GM18861 (cell line): Measurements from ENCODE around the gene ZNF282.

Experiments used
- ATAC-seq: cut with Tn5 transposase; IDR thresholded peaks from one replicate; pipeline ENCODE4 v1.9.1; 2021; ENCODE audit not compliant: unreplicated experiment

The ZNF282 gene

GRCh38 chr7:149195180-149196150, at the start of gene ZNF282:
Gene ZNF282 (plus strand): TSS chr7:149195546. CDS start chr7:149195590, 44 bp downstream.
- ATAC-seq = peak; percentile 87

DNA sequence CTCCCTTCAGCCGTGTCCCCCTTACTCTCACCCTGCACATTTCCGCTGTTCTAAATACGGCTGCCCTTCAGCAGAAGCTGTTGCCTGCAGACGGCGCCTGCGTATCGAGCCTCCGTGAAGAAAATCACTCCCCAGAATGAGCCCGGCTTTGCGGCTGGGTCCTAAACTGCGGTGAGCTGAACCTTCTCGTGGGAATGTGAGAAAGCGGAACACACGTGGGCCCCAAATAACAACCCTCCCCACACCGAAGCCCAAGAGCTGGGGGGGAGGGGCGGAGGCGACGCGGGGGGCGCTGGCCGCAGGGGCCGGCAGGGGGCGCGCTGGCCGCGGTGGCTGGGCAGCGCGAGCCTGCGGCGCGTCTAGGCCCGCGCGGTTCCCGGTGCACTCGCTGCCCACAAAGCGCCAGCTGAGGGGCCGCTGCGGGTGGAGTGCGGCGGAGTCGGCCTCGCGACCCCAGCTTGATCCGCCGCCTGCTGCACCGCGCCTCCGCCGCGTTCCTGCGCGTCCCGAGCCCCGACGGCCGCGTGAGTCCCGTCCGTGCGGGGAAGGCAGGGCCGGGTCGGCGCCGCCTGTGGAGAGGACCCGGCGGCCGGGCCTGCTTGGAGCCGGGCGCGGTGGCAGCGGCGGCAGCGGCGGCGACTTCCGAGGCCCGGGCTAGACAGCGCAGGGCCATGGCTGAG, 48.1 kb upstream of the ZNF282 start, which contains the start of gene ZNF398:
TSS of gene ZNF398 (plus strand) at position 382 of the 680 bp plus-strand sequence. CDS start at position 672, 290 bp downstream.
- ATAC-seq = peak; percentile 55

GRCh38 chr7:149147752-149148653, 47.3 kb upstream of the ZNF282 start:
- peak; percentile 19 for ATAC-seq

DNA sequence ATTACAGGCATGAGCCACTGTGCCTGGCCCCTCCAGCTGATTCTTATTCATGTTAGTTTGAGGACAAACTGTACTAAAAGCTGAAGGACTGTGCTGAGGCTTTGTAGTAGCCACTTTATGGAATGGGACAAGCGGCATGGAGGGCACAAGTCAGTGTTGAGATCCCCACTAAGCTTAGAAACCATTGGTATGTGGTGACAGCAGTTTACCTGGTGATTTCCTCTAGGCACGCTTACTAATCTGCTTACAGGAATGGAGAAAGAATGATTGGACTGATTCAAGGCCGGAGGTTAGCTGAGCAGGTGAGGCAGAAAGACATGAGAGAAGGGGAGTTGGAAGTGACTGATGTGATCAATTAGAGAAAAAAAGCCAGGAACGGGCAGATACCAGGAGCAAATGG, 44.4 kb upstream of the ZNF282 start:
- ATAC-seq = no peak

DNA sequence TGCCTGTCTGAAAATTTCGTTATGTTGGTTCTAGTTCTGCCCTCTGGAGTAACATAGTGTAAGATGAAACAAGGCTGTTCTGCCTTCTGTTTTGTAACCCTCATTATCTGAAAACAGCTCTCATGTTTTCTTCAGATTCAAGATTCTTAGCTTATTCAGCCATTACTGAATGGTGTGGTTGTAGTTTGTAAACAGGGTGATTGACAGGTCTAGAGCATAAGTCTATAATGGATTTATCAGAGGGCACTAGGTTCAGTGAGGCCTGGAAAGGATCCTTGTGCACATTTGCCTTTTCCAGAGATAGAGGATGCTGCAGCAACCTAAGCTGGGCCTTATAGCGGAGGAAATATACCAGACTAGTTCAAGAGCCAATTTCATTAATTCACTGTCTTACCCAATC, 42.0 kb upstream of the ZNF282 start:
- no peak for ATAC-seq

DNA sequence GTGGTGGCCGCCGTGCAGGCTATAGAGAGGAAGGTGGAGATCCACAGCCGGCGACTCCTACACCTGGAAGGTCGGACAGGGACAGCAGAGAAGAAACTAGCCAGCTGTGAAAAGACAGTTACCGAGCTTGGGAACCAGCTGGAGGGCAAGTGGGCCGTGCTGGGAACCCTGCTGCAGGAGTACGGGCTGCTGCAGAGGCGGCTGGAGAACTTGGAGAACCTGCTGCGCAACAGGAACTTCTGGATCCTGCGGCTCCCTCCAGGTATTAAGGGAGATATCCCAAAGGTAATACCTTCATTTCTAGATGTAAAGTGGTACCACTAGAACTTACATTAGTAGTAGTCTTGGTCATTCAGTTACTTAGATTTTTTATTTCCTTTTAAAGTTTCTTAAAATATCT, 41.3 kb upstream of the ZNF282 start:
- ATAC-seq = no peak

DNA sequence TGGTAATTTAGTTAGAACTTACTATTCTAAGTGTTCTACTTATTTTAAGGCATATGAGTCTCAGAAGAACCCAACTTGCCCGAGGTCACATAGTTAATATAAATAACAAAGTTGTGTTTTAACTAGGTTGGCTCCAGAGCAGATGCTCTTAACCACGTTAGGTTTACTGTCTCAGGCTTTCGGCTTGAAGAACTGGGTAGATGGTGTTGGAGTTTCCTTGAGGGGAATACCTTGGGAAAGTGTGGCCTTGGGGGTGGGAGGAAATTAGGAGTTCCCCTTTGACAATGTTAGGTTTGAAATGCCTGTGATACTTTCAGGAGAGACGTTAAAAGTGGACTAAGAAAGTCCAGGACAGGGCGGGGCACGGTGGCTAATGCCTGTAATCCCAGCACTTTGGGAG, 38.4 kb upstream of the ZNF282 start:
- no peak for ATAC-seq

- ATAC-seq = no peak
Measured at GRCh38 chr7:149161241-149161848, 34.0 kb upstream of the ZNF282 start.

DNA sequence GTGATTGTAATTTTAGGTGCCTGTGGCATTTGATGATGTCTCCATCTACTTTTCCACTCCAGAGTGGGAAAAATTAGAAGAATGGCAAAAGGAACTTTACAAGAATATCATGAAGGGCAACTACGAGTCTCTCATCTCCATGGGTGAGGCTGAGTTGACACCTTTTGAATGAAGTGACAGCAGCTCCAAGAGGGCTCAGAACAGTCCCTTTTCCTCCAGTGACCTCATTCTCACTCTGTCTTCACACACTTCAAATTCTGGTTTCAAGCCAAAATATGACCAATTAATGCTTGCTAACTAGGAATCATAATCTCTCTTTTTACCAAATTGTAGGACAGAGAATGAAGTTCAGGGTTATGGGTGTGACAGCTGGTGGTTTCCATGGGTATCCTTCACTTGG, 29.2 kb upstream of the ZNF282 start:
- no peak for ATAC-seq

DNA sequence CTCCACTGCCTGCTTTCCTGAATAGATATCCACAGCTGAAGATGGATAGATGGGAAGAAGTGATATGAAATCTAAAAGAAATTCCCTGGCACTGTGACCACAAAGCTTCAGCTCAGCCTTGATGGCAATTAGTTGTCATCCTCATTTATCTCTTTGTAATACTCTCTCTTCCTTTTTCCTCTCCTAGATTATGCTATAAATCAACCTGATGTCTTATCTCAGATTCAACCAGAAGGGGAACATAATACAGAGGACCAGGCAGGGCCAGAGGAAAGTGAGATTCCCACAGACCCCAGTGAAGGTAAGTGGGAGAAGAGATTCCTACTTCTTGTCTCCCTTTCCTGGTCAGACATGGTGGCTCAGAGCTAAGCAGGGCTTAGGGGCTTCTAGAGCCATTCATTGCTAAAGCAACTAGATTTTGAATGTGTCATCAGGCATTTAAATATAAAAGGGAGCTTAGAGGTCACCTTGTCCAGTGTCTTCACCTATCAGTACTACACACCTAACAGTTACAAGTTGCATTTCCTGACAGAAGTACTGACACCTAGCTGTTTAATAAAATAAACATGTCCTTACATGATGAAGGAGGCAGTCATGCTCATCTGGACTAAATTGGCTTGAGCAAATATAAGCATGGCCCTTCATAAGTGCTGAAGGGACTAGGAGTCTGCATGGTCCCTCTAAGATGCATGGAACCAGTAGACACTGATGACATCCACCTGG, 28.6 kb upstream of the ZNF282 start:
- no peak for ATAC-seq

- ATAC-seq = no peak
Measured at GRCh38 chr7:149171892-149172533, 23.3 kb upstream of the ZNF282 start.

GRCh38 chr7:149172534-149172920, 22.8 kb upstream of the ZNF282 start:
- no peak for ATAC-seq

GRCh38 chr7:149175150-149175549, 20.2 kb upstream of the ZNF282 start:
- ATAC-seq = no peak

DNA sequence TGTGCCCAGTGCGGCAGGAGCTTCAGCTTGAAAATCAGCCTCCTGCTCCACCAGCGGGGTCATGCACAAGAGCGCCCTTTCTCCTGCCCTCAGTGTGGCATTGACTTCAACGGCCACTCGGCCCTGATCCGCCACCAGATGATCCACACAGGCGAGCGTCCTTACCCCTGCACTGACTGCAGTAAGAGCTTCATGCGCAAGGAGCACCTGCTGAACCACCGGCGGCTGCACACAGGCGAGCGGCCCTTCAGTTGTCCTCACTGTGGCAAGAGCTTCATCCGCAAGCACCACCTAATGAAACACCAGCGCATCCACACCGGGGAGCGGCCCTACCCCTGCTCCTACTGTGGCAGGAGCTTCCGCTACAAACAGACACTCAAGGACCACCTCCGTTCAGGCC, 16.1 kb upstream of the ZNF282 start:
- ATAC-seq = no peak

DNA sequence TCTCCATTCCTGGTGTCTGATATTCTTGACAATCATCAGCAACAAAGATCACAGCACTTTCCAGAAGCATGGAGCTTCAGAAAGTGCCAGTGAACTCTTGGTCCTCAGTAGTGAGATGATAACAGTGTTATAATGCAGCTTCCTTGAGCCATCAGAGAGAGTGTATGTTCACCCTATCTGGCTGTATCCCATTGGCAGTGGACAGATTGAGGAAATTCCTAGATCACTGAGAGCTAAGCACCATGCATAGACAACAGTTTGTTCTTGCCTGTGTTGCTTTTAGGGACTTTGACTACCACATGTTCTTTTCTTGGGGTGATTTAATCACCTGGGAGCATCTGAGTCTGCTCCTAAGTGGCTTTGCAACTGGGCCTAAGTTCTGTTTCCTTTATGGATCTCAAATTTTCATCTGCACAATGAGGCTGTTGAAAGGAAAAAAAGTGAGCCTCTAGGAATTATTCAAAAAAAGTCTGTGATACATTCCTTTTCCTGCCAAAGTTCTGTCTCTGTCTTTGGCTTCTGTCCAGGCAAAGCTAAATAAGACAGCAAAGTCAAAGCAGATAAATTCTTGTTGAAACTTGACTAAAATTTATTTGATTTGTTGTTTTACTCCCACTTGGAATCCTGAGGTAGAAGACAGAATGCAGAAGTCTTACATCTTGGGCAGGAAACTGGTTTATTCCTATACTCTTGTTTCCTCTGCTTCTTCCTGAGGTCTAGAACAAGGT, 14.5 kb upstream of the ZNF282 start:
- no peak for ATAC-seq

- no peak for ATAC-seq
Measured at GRCh38 chr7:149181450-149181790, 13.9 kb upstream of the ZNF282 start.

DNA sequence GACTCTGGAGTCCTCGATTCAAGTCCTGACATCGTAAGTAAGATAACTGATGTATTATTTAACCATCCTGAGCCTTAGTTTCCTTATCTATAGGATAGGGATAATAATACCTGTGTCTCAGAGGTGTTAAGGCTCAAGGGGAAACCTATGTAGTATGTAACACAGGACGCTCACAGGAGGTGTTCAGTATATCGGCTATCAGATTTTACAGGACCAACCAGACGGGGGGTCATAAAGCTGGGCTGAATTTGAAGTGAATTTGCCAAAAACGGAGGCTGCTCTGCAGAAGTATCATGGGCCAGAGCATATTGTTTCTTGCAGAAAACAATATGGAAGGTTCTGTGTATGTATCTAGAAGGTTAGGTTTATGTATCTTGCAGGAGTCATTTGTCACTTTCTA, 11.1 kb upstream of the ZNF282 start:
- no peak for ATAC-seq

DNA sequence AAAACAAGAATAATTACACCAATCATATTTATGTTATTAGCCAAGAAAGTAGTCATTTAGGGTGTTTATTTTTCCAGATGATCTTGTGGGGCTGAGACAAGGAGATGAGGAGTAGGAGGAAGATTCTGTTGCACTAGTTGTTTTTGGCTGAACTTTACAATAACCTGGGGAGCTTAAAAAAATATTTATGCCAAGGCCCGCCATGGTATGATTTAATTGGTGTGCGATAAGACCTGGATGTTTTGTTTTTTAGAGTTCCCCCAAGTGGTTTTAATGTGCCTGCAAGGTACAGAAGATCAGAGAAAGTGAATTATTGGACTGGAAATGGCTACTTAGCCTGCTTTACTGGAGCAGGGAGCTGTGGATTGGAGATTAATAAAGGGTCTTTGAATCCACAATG, 7.1 kb upstream of the ZNF282 start:
- ATAC-seq = no peak
